C4-2B (cell line): ENCODE measurements around the gene IL12RB2.

ENCODE experiments used
- H3K27ac ChIP-seq: fragments of 450-650 bp; 2 replicates; pipeline ENCODE4 v1.5.1; 2017
- CTCF ChIP-seq: fragments of 450-650 bp; conservative IDR thresholded peaks from 2 replicates; pipeline ENCODE4 v1.5.1; 2017; ENCODE audit warnings: mild to moderate bottlenecking
- ZFX ChIP-seq: fragments of 450-650 bp; IDR thresholded peaks from 2 replicates; pipeline ENCODE4 v1.6.1; 2017

Gene IL12RB2

GRCh38 chr1:67429011-67429527 is 121.4 kb downstream of the IL12RB2 start:
- H3K27ac ChIP-seq: peak overlapping the region; percentile 92
- TF ChIP-seq CTCF: no peak
- no peak for TF ChIP-seq ZFX

GRCh38 chr1:67429528-67430357 is 122.1 kb downstream of the IL12RB2 start:
- no peak for TF ChIP-seq ZFX
- no peak for TF ChIP-seq CTCF
- H3K27ac ChIP-seq: peak overlapping the region; percentile 92

DNA sequence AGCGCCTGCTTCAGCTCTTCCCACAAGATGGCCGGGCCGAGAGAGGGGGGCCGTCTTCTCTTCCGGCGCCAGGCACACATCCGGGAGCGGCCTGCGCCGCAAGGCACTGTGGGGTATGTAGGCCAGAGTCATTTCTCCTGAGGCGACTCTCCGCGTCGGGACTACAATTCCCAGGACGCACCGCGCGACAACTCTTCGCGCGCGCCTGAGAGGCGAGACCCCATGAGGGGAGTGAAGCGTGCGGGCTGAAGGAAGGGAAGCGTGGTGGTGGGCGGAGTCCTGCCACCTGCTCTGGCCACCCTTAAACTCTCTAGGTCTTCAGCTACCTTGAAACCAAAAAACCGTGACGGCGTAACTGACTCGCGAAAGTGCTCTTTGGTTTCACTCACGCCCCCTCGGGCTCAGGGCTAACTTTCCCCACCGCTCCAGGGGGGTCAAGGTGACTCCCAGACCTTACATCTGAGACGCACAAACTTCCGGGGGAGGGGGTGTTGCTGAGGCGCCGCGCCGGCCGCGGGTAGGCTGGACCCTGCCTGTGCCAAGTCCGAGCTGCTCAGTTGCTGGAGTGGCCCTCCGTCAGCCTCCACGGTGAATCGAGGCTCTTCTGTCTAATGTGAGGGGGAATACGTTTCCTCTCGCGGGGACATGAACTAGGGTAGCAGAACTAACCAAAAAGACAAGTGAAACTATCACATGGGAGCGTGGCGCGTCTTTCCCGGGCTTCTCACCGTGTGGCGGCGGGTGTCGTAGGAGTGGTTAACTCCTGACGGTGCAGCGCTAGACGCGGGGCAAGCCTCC is 122.9 kb downstream of the IL12RB2 start, which contains the start of gene SERBP1:
TSS of gene SERBP1 (minus strand) at position 45 of the 798 bp plus-strand sequence. CDS start 102 bp downstream, outside the sequence.
- TF ChIP-seq ZFX (no peak), CTCF (no peak)
- peak within 1 kb of the TSS; percentile 92 for H3K27ac ChIP-seq

GRCh38 chr1:67431156-67431765 is 123.6 kb downstream of the IL12RB2 start:
- TF ChIP-seq CTCF: no peak
- TF ChIP-seq ZFX: no peak
- H3K27ac ChIP-seq: peak overlapping the region; percentile 92

DNA sequence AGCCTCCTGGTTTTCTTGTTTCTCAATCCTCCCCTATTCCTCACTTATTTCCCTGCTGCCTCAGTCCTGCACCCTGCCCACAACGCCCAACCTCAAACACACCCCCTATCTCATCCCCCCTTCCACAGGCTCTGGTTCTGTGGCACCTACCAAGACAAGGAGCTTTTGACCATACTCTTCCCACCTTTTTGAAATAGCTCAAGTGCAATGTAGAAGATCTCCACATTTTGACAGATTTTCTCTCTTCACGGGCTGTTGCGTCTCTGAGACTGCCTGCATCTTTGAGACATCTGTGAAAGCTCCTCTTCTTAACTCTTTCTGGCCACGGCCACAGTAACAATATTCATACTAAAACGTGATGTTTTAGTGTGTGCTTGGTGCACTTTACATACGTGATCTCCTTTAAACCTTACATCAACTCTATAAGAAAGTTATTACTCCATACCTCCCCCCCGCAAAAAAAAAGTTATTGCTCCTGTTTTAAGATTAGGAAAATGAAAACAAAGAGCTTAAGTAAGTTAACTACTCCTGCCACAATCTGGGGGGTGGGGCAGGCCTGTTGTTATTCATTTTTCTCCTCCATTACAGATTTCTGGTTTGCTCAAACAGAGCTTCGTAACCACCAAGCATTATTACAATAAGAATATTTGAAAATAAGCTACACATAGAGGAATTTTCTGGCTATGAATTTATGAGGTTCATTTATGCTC is 124.4 kb downstream of the IL12RB2 start:
- no peak overlapping the region for H3K27ac ChIP-seq
- TF ChIP-seq ZFX (no peak), CTCF (no peak)

GRCh38 chr1:67432745-67433144 is 125.1 kb downstream of the IL12RB2 start:
- no peak for TF ChIP-seq CTCF
- no peak for TF ChIP-seq ZFX
- H3K27ac ChIP-seq: no peak overlapping the region
